Measurements from ENCODE around the gene FAM174C.

FAM174C gene

GRCh38 chr19:1266129-1266915 is 9.0 kb upstream of the FAM174C start:
- H3K4me3 ChIP-seq (ENCODE audit: low read depth, low read length), result no peak overlapping the region
- TF ChIP-seq CTCF (IDR thresholded peaks at IDR 0.05; ENCODE audit: low read depth, low read length) (no peak), POLR2A (IDR thresholded peaks at IDR 0.05; ENCODE audit: extremely low read depth, insufficient read length) (no peak), MAX (IDR thresholded peaks at IDR 0.05; ENCODE audit: low read depth, low read length) (no peak), MYC (IDR thresholded peaks at IDR 0.05; ENCODE audit: low read depth, low read length) (no peak)
- DNase-seq (ENCODE audit: low read depth), result peak; percentile 82

GRCh38 chr19:1266916-1267476 is 8.3 kb upstream of the FAM174C start:
- DNase-seq (ENCODE audit: low read depth), result peak; percentile 56
- TF ChIP-seq CTCF (IDR thresholded peaks at IDR 0.05; ENCODE audit: low read depth, low read length) (peak; percentile 54), POLR2A (IDR thresholded peaks at IDR 0.05; ENCODE audit: extremely low read depth, insufficient read length) (no peak), MAX (IDR thresholded peaks at IDR 0.05; ENCODE audit: low read depth, low read length) (peak; percentile 36; the same call in 1 of the 2 replicates), MYC (IDR thresholded peaks at IDR 0.05; ENCODE audit: low read depth, low read length) (no peak)
- H3K4me3 ChIP-seq (ENCODE audit: low read depth, low read length), result no peak overlapping the region

GRCh38 chr19:1267477-1268225 is 7.7 kb upstream of the FAM174C start:
- DNase-seq (ENCODE audit: low read depth), result no peak
- TF ChIP-seq POLR2A (IDR thresholded peaks at IDR 0.05; ENCODE audit: extremely low read depth, insufficient read length), result no peak
- TF ChIP-seq MAX (IDR thresholded peaks at IDR 0.05; ENCODE audit: low read depth, low read length), result no peak
- no peak for TF ChIP-seq CTCF (IDR thresholded peaks at IDR 0.05; ENCODE audit: low read depth, low read length)
- no peak for TF ChIP-seq MYC (IDR thresholded peaks at IDR 0.05; ENCODE audit: low read depth, low read length)
- H3K4me3 ChIP-seq (ENCODE audit: low read depth, low read length), result no peak overlapping the region

GRCh38 chr19:1268226-1269064 is 6.9 kb upstream of the FAM174C start:
- no peak for DNase-seq (ENCODE audit: low read depth)
- TF ChIP-seq POLR2A (IDR thresholded peaks at IDR 0.05; ENCODE audit: extremely low read depth, insufficient read length) (no peak), CTCF (IDR thresholded peaks at IDR 0.05; ENCODE audit: low read depth, low read length) (no peak), MYC (IDR thresholded peaks at IDR 0.05; ENCODE audit: low read depth, low read length) (no peak), MAX (IDR thresholded peaks at IDR 0.05; ENCODE audit: low read depth, low read length) (no peak)
- no peak overlapping the region for H3K4me3 ChIP-seq (ENCODE audit: low read depth, low read length)

GRCh38 chr19:1269065-1269477 is 6.3 kb upstream of the FAM174C start, which contains the start of gene CIRBP:
TSS of gene CIRBP (plus strand) at chr19:1269332. CDS start at chr19:1270934, 1,602 bp downstream.
- H3K4me3 ChIP-seq (ENCODE audit: low read depth, low read length), result peak within 1 kb of the TSS; percentile 95
- peak; percentile 96 for DNase-seq (ENCODE audit: low read depth)
- TF ChIP-seq POLR2A (IDR thresholded peaks at IDR 0.05; ENCODE audit: extremely low read depth, insufficient read length) (peak; percentile 97), CTCF (IDR thresholded peaks at IDR 0.05; ENCODE audit: low read depth, low read length) (no peak)

All from NB4 (cell line).